ENCODE measurements around the gene WFS1. TPM values are rescaled to one million over a fixed set of nuclear protein-coding genes. Genes with fewer than 3 reads are reported as not detected.

WFS1 gene
- polyA plus RNA-seq, 1 donor, result 22.9 TPM

- DNase-seq, result no peak
These were observed 72.0 kb downstream of the WFS1 start for GRCh38 chr4:6341696-6342095.

DNA sequence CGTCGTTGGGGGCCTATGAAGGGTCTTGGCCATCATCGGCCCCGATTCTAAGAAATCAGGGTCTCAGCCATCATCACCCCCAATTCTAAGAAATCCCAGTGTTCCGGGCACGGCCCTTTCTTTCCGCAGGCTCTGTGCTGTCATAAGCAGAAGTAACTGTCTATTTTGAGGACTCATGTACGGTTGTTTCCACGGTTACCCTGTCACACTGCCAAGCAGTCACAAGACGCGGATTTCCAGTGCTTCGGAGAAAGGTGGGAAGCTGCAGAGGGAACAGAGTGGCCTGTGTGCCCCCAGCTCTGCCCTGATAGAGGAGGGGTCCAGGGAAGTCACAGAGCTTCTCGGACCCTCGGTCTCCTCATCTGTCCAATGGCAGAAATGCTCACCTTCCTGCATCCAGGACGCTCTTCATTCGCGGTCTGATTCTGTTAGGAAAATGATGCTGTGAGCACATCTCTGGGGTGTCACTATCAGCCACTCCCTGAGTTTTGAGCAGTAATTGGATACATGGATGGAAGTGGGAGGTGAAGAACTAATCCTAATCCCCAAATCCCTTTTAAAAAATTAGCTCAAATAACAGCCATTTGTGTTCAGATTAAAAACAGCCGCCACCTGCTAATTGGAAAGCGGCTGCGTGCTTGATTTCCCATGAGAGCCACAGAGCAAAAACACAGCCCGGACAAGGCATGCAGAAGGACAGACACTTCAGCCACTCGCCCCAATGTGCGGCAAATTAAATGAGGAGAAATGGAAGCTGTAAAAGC is 73.1 kb downstream of the WFS1 start:
- DNase-seq, result peak; percentile 47

DNA sequence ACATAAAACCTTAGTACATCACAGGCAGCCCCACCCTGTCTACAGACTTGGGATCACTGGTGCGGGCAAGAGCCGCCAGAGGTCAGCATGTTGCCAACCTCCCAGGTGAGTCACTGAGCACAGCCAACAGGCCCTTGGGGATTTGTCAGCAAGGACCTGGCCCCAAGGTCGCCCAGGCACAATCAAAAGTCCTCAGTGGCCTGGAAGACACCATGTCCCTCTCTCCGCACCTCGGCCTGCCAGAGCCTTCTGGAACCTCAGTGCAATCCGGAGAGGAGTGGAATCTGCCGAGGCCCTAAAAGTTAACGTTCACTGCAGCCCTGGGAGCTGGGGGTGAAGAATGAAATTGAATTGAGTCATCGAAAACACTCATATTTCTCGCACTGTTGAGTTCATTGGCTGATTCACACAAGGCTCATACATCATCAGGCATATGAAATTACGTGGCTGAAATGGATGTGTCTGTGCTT is 74.3 kb downstream of the WFS1 start:
- no peak for DNase-seq

DNA sequence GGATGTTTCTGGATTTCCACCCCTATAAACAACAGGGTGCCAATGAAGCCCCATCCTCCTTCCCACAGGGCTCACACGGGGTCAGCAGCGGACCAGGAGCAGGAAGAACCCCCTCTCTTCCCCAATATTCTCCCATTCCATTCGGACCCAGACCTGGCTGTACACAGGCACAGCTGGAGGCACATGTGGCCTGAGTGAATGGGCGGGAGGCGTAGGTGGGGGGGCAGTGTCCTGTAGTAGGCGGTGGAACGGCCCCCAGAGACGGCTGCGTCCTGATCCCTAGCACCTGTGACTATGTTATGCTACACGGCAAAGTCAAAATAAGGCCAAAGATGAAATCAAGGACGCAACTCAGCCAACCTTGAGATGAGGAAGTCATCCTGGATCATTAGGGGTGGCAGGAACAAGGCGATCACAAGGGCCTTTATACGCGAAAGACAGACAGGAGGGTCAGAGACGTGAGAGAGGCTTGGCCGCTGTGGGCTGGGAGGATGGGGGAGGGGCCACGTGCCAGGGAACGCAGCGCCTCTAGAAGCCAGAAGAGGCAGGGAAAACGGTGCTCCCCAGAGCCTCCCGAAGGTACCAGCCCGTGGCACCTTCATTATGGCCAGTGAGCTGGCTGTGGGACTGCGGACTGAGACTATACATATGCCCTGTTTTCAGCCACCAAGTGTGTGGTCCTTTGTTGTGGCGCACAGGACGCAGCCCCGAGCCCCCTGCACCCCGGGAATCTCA is 75.6 kb downstream of the WFS1 start:
- no peak for DNase-seq

- no peak for DNase-seq
These were observed 76.2 kb downstream of the WFS1 start for GRCh38 chr4:6345866-6346265.

GRCh38 chr4:6346373-6347110 is 76.9 kb downstream of the WFS1 start:
- no peak for DNase-seq

GRCh38 chr4:6347511-6348045 is 77.9 kb downstream of the WFS1 start:
- DNase-seq, result no peak

DNA sequence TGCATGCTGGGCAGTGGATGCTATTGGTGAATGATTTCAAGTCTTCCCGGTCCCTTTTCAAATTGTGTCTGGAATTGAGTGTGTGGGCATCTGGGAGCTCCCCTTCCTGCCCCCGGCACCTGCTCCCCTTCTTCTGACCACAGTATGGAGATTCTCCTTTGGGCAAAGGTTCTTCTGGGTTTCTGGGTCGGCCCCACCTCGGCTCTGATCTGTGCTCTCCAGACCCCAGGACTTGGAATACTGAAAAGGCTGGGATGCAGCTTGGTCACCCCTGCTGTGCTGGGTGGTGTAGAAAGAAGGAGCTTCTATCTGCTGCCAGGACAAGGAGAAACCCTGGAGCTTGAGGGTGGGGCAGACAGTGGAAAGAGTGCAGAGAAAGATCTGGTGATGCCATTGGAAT is 78.8 kb downstream of the WFS1 start:
- DNase-seq, result no peak

DNA sequence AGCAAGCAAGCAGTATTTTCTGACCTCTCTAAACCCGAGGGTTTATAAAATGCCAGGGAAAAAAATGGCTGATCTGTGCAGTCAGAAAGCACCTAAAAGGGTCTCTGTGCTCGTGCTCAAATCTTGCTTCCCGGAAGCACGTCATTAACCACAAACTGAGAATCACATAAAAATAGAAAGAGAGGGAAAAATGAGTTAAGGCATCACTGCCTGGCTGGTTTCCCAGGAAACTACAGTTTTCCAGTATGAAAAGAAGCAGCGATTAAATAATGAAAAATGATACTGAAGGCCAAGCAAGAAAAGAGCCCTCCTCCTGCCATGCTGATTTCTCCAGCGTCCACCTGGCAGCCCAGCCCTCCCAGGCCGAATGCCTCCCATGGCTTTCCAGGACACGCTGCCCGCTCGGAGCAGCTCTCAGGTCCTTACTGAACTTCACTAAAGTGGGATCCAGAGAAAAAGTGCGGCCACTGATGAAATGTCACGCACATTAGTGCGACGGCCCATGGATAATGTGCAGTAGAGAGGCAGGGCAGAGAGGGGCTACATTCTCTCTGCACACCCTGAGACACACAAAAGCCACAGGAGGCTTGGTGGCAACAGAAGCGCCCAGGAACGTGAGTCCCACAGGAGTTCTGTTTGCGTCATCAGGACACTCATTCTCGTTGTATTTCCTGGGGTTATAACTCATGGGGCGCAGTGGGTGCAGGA is 80.4 kb downstream of the WFS1 start:
- DNase-seq, result peak; percentile 35

GRCh38 chr4:6350646-6351045 is 81.0 kb downstream of the WFS1 start:
- DNase-seq, result no peak

DNA sequence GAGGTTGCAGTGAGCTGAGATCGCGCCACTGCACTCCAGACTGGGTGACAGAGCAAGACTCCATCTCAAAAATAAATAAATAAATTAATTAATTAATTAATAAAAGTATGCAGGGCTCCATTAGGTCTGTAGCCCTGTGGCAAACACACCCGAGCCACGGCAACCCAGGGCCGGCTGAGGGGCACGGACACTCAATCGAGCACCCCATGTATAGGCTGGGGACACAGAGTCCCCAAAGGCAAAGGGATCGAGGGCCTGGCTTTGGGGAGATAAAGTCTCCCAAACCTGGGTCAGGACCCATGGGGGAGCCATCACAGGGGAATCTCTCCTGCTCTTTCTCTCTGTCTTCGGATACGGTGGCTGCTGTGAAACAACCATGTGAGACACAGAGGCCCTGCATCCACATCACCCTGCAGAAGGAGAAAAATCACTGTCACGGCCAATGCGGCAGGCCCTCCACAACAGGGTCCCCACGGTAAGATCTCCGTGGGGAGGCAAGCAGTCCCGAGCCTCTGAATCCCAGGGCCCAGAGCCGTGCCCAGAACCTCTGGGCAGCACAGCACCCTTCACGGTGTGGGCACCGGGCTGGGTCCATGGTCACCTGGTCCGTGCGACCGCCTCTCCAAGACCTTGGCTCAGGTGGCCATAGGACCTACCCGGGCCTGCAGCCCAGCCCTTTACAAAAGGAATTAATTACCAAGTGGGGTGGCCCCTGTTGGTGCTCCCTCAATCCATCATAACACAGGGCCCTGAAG is 81.8 kb downstream of the WFS1 start:
- DNase-seq, result no peak

- no peak for DNase-seq
These were observed 82.5 kb downstream of the WFS1 start for GRCh38 chr4:6352031-6352692.

Other genes with a start within 250 kb of the WFS1 start
- gene JAKMIP1, start 69.3 kb upstream of the WFS1 start, polyA plus RNA-seq (ENCODE audit: insufficient read length), result 0.14 TPM
- 0.45 TPM for gene PPP2R2C, start 202.8 kb downstream of the WFS1 start, polyA plus RNA-seq (ENCODE audit: insufficient read length)